Smooth muscle cell (in vitro differentiated cells): ENCODE results near the gene USP8. TPM values are rescaled to one million over a fixed set of nuclear protein-coding genes. Genes with fewer than 3 reads are reported as not detected.
"Not testable (repeated sequence)": the region's sequence is repeated elsewhere in the genome, so short reads cannot be mapped to it uniquely, and the experiment has no call there.

ENCODE experiments used
- DNase-seq: peaks from one replicate; lab custom pipeline; 2025; ENCODE audit not compliant: unreplicated experiment; lab: John Stamatoyannopoulos, UW
- H2AFZ ChIP-seq: fragments of 200-600 bp; sonication (generic); 2 replicates; pipeline ENCODE4 v1.6.0; 2016; ENCODE audit warnings: antibody characterized with exemption, low read depth, mild to moderate bottlenecking
- H3F3A ChIP-seq: fragments of 200-600 bp; sonication (generic); 2 replicates; pipeline ENCODE4 v1.6.0; 2017; ENCODE audit warnings: antibody characterized with exemption, low read depth
- H3K27ac ChIP-seq: fragments of 200-600 bp; sonication (generic); 2 replicates; pipeline ENCODE4 v1.5.1; 2016; ENCODE audit warnings: low read depth, mild to moderate bottlenecking
- H3K27me3 ChIP-seq: fragments of 200-600 bp; sonication (generic); 2 replicates; pipeline ENCODE4 v1.6.1; 2016; ENCODE audit warnings: low read depth, mild to moderate bottlenecking
- H3K36me3 ChIP-seq: fragments of 200-600 bp; sonication (generic); 2 replicates; pipeline ENCODE4 v1.5.1; 2016; ENCODE audit warnings: low read depth
- H3K4me1 ChIP-seq: fragments of 200-600 bp; sonication (generic); 2 replicates; pipeline ENCODE4 v1.5.1; 2016; ENCODE audit warnings: low read depth
- H3K4me2 ChIP-seq: fragments of 200-600 bp; sonication (generic); 2 replicates; pipeline ENCODE4 v1.6.0; 2016; ENCODE audit warnings: mild to moderate bottlenecking
- H3K4me3 ChIP-seq: fragments of 200-600 bp; sonication (generic); 2 replicates; pipeline ENCODE4 v1.5.1; 2016; ENCODE audit warnings: mild to moderate bottlenecking
- H3K79me2 ChIP-seq: fragments of 200-600 bp; sonication (generic); 2 replicates; pipeline ENCODE4 v1.6.0; 2016; ENCODE audit warnings: low read depth, mild to moderate bottlenecking
- H3K9ac ChIP-seq: fragments of 200-600 bp; sonication (generic); 2 replicates; pipeline ENCODE4 v1.6.0; 2016; ENCODE audit warnings: low read depth
- H3K9me3 ChIP-seq: fragments of 200-600 bp; sonication (generic); replicated peaks from 2 replicates; pipeline ENCODE4 v1.5.1; 2016; ENCODE audit warnings: low read depth
- H4K20me1 ChIP-seq: fragments of 200-600 bp; sonication (generic); 2 replicates; pipeline ENCODE4 v1.6.0; 2016; ENCODE audit warnings: low read depth
- CTCF ChIP-seq: fragments of 200-600 bp; sonication (generic); IDR thresholded peaks from 2 replicates; pipeline ENCODE4 v1.5.1; 2017; ENCODE audit warnings: borderline replicate concordance, mild to moderate bottlenecking, antibody characterized with exemption; ENCODE audit not compliant: insufficient read depth, poor library complexity, severe bottlenecking
- WGBS: methylation state at CpG from one replicate; pipeline ENCODE4 v1.1.7; 2016; ENCODE audit warnings: low lambda C conversion rate; 5-methylcytosine and 5-hydroxymethylcytosine counted together
- polyA plus RNA-seq: library from polyadenylated mRNA; unstranded; fragments of >200 nt; fragmentation: Nextera tagmentation; extraction: Ambion mirVana; gene quantifications from 2 replicates; pipeline ENCODE4 v1.2.1, GENCODE V29; 2016
- total RNA-seq: library from RNA; depleted of rRNA; stranded (reverse); fragments of >200 nt; gene quantifications from 2 replicates; pipeline ENCODE4 v1.2.3, GENCODE V29; 2014

Gene USP8
- total and polyA plus RNA-seq, 2 experiments from 2014 or later, result 46.0 to 50.4 TPM

- TF ChIP-seq CTCF, result no peak
- no peak overlapping the region for H3K4me2 ChIP-seq
- H3K79me2 ChIP-seq, result peaks cover 3% of the 10 kb centered on the region
- no peaks in the 10 kb centered on the region for H3K27me3 ChIP-seq
- no peak overlapping the region for H3K4me3 ChIP-seq
- H3K9ac ChIP-seq, result no peak overlapping the region
- H2AFZ ChIP-seq, result no peak overlapping the region
- H4K20me1 ChIP-seq, result no peaks in the 10 kb centered on the region
- H3F3A ChIP-seq, result no peaks in the 10 kb centered on the region
- no peaks in the 10 kb centered on the region for H3K4me1 ChIP-seq
- peaks cover 33% of the 10 kb centered on the region for H3K36me3 ChIP-seq
- no peaks in the 10 kb centered on the region for H3K9me3 ChIP-seq
- H3K27ac ChIP-seq, result no peak overlapping the region
- no peak for DNase-seq
- 100% methylated on average over 1 of the region's 1 CpG for WGBS
Observed at GRCh38 chr15:50484781-50485180, 60.6 kb downstream of the USP8 start.

- Histone ChIP-seq H2AFZ (no peak overlapping the region), H4K20me1 (no peaks in the 10 kb centered on the region), H3K27ac (no peak overlapping the region), H3K4me2 (no peak overlapping the region), H3K27me3 (no peaks in the 10 kb centered on the region), H3K79me2 (peaks cover under 1% of the 10 kb centered on the region), H3K9ac (no peak overlapping the region), H3K4me1 (no peaks in the 10 kb centered on the region), H3K4me3 (no peak overlapping the region), H3F3A (no peaks in the 10 kb centered on the region), H3K9me3 (no peaks in the 10 kb centered on the region), H3K36me3 (peaks cover 31% of the 10 kb centered on the region)
- no peak for TF ChIP-seq CTCF
- DNase-seq, result no peak
- 94% methylated on average over 3 of the region's 3 CpGs for WGBS
Observed at GRCh38 chr15:50485389-50485788, 61.2 kb downstream of the USP8 start.

GRCh38 chr15:50487287-50487686 is 63.1 kb downstream of the USP8 start:
- no peaks in the 10 kb centered on the region for H3K9me3 ChIP-seq
- H3K79me2 ChIP-seq, result no peaks in the 10 kb centered on the region
- H3K36me3 ChIP-seq, result peaks cover 35% of the 10 kb centered on the region
- no peak overlapping the region for H3K4me3 ChIP-seq
- no peak overlapping the region for H2AFZ ChIP-seq
- no peaks in the 10 kb centered on the region for H3K4me1 ChIP-seq
- H3F3A ChIP-seq, result no peaks in the 10 kb centered on the region
- no peak overlapping the region for H3K9ac ChIP-seq
- no peaks in the 10 kb centered on the region for H4K20me1 ChIP-seq
- no peak overlapping the region for H3K27ac ChIP-seq
- no peak for DNase-seq
- no peaks in the 10 kb centered on the region for H3K27me3 ChIP-seq
- no peak overlapping the region for H3K4me2 ChIP-seq
- TF ChIP-seq CTCF, result no peak

- Histone ChIP-seq H3K79me2 (no peaks in the 10 kb centered on the region), H3K4me2 (no peak overlapping the region), H3K9ac (no peak overlapping the region), H2AFZ (no peak overlapping the region), H3K4me3 (no peak overlapping the region), H3K4me1 (no peaks in the 10 kb centered on the region), H3K9me3 (no peaks in the 10 kb centered on the region), H3K36me3 (peaks cover 56% of the 10 kb centered on the region), H3K27me3 (no peaks in the 10 kb centered on the region), H3K27ac (no peak overlapping the region), H4K20me1 (no peaks in the 10 kb centered on the region), H3F3A (no peaks in the 10 kb centered on the region)
- DNase-seq, result no peak
- 100% methylated on average over 3 of the region's 3 CpGs for WGBS
- no peak for TF ChIP-seq CTCF
Observed at GRCh38 chr15:50493625-50494024, 69.4 kb downstream of the USP8 start.

- not testable (repeated sequence) for H3K79me2 ChIP-seq, DNase-seq, H3K4me1 ChIP-seq, H2AFZ ChIP-seq, H3K9me3 ChIP-seq, H3K9ac ChIP-seq, H3K4me2 ChIP-seq, H3K4me3 ChIP-seq, H3F3A ChIP-seq, H3K27me3 ChIP-seq, H4K20me1 ChIP-seq, H3K27ac ChIP-seq
- peaks cover 65% of the 10 kb centered on the region for H3K36me3 ChIP-seq
- WGBS, result 100% methylated on average over 2 of the region's 2 CpGs
Observed at GRCh38 chr15:50494547-50494946, 70.3 kb downstream of the USP8 start.
